Gastroesophageal sphincter (tissue), 3 donors: ENCODE results near the gene HAUS3.

ENCODE experiments used
- EP300 ChIP-seq: sonication (generic); formaldehyde crosslinking; IDR thresholded peaks from one replicate; pipeline ENCODE4 v1.6.1; 2017; ENCODE audit warnings: antibody characterized with exemption, mild to moderate bottlenecking
- POLR2A ChIP-seq, 2 donors: fragments of 450-650 bp; IDR thresholded peaks; one replicate each; pipeline ENCODE4 v1.6.1; 2017; ENCODE audit warnings: antibody characterized with exemption in 2 of 2, mild to moderate bottlenecking in 2 of 2, moderate library complexity in 1 of 2
- TF ChIP-seq, protein P1 (sequence below), 4 experiments: fragments of 200-600 bp in 2 of 4; fragments of 450-650 bp in 2 of 4; sonication (generic) in 1 of 4; IDR thresholded peaks; one replicate each; pipeline ENCODE4 v1.5.1; 2017 to 2019; ENCODE audit warnings: antibody characterized with exemption in 4 of 4, mild to moderate bottlenecking in 2 of 4, moderate library complexity in 2 of 4

DNA sequence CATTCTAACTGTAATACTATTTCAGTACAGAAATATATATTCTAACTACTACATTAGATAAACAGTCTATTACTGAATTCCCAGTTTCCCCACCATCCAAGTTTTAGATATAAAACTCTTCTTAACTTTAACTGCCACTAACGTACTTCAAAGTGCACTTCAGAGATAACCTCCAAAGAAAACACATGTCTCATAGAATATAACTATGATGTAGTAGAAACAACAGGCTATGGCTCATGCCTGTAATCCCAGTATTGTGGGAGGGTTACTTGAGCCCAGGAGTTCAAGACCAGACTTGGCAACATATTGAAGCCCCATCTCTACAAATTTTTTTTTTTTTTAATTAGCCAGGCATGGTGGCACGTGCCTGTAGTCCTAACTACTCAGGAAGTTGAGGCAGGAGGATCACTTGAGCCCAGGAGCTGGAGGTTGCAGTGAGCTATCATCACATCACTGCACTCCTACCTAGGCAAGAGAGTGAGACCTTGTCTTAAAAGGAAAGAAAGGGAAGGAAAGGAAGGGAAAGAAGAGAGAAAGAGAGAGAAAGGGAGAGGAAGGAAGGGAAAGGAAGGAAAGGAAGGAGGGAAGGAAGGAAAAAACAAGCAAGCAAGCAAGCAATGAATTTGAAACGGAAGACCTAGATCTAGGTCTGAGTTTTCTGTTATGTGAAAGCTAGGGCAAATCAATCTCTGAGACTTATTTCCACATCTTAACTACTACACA, 4.8 kb downstream of the HAUS3 start:
- TF ChIP-seq, protein P1, sequence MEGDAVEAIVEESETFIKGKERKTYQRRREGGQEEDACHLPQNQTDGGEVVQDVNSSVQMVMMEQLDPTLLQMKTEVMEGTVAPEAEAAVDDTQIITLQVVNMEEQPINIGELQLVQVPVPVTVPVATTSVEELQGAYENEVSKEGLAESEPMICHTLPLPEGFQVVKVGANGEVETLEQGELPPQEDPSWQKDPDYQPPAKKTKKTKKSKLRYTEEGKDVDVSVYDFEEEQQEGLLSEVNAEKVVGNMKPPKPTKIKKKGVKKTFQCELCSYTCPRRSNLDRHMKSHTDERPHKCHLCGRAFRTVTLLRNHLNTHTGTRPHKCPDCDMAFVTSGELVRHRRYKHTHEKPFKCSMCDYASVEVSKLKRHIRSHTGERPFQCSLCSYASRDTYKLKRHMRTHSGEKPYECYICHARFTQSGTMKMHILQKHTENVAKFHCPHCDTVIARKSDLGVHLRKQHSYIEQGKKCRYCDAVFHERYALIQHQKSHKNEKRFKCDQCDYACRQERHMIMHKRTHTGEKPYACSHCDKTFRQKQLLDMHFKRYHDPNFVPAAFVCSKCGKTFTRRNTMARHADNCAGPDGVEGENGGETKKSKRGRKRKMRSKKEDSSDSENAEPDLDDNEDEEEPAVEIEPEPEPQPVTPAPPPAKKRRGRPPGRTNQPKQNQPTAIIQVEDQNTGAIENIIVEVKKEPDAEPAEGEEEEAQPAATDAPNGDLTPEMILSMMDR (IDR thresholded peaks at IDR 0.05) = no peak
- no peak for TF ChIP-seq POLR2A (IDR thresholded peaks at IDR 0.05)
- no peak for TF ChIP-seq EP300
